Measurements from ENCODE around the gene DQX1.
A peak's percentile ranks its signal among the peaks of the same experiment; 100 is the strongest.
"Not testable (repeated sequence)": the region's sequence is repeated elsewhere in the genome, so short reads cannot be mapped to it uniquely, and the experiment has no call there.

The DQX1 gene

GRCh38 chr2:74525717-74526648 is at the start of gene DQX1:
Gene DQX1, minus strand, starts transcription at chr2:74526231. Its CDS starts 502 bp downstream, at chr2:74525729.
- peak; percentile 64 for DNase-seq (ENCODE audit: low read depth)

GRCh38 chr2:74575320-74575719 is 49.3 kb upstream of the DQX1 start:
- no peak for DNase-seq (ENCODE audit: low read depth)

- DNase-seq (ENCODE audit: low read depth) = peak; percentile 76
Measured at GRCh38 chr2:74573747-74574562, 47.9 kb upstream of the DQX1 start.

GRCh38 chr2:74572178-74572925 is 46.3 kb upstream of the DQX1 start:
- DNase-seq (ENCODE audit: low read depth) = no peak

GRCh38 chr2:74571058-74571457 is 45.0 kb upstream of the DQX1 start:
- no peak for DNase-seq (ENCODE audit: low read depth)

GRCh38 chr2:74569686-74570085 is 43.7 kb upstream of the DQX1 start:
- DNase-seq (ENCODE audit: low read depth) = no peak

GRCh38 chr2:74567881-74568280 is 41.9 kb upstream of the DQX1 start:
- DNase-seq (ENCODE audit: low read depth) = peak; percentile 94

GRCh38 chr2:74566754-74567085 is 40.7 kb upstream of the DQX1 start:
- peak; percentile 85 for DNase-seq (ENCODE audit: low read depth)

GRCh38 chr2:74566076-74566753 is 40.2 kb upstream of the DQX1 start:
- DNase-seq (ENCODE audit: low read depth) = no peak

- DNase-seq (ENCODE audit: low read depth) = peak; percentile 71
Measured at GRCh38 chr2:74564222-74564621, 38.2 kb upstream of the DQX1 start.

- DNase-seq (ENCODE audit: low read depth) = peak; percentile 29
Measured at GRCh38 chr2:74562126-74562775, 36.2 kb upstream of the DQX1 start.

- not testable (repeated sequence) for DNase-seq (ENCODE audit: low read depth)
Measured at GRCh38 chr2:74561022-74561421, 35.0 kb upstream of the DQX1 start.

GRCh38 chr2:74560591-74560990 is 34.6 kb upstream of the DQX1 start:
- peak; percentile 30 for DNase-seq (ENCODE audit: low read depth)

- no peak for DNase-seq (ENCODE audit: low read depth)
Measured at GRCh38 chr2:74559912-74560311, 33.9 kb upstream of the DQX1 start.

- no peak for DNase-seq (ENCODE audit: low read depth)
Measured at GRCh38 chr2:74558284-74559230, 32.5 kb upstream of the DQX1 start.

GRCh38 chr2:74556831-74557370 is 30.9 kb upstream of the DQX1 start:
- DNase-seq (ENCODE audit: low read depth) = no peak

GRCh38 chr2:74556159-74556558 is 30.1 kb upstream of the DQX1 start:
- DNase-seq (ENCODE audit: low read depth) = no peak

GRCh38 chr2:74555610-74556103 is 29.6 kb upstream of the DQX1 start:
- DNase-seq (ENCODE audit: low read depth) = no peak

GRCh38 chr2:74554820-74555531 is 28.9 kb upstream of the DQX1 start:
- DNase-seq (ENCODE audit: low read depth) = no peak
